H9 (cell line): Measurements from ENCODE around the gene VSX1. TPM values are rescaled to one million over a fixed set of nuclear protein-coding genes. Genes with fewer than 3 reads are reported as not detected.

Experiments
- DNase-seq: peaks from one replicate; pipeline ENCODE4 v3.0.0-alpha.2; 2017
- H2AFZ ChIP-seq: one replicate; pipeline ENCODE4 v1.6.1; 2013; ENCODE audit warnings: mild to moderate bottlenecking, low read length, control low read depth, moderate library complexity
- H2AK5ac ChIP-seq: 2 replicates; pipeline ENCODE4 v1.6.1; 2013; ENCODE audit warnings: low read length, control low read depth, mixed read lengths; ENCODE audit not compliant: insufficient read length
- H2BK120ac ChIP-seq: one replicate; pipeline ENCODE4 v1.6.1; 2013; ENCODE audit warnings: low read depth, mild to moderate bottlenecking, low read length, control low read depth, inconsistent platforms; ENCODE audit not compliant: poor library complexity, severe bottlenecking
- H2BK12ac ChIP-seq: 2 replicates; pipeline ENCODE4 v1.6.1; 2013; ENCODE audit warnings: low read length, control low read depth, mixed read lengths, low read depth; ENCODE audit not compliant: insufficient read length
- H2BK15ac ChIP-seq: 2 replicates; pipeline ENCODE4 v1.6.1; 2013; ENCODE audit warnings: low read depth, low read length, control low read depth
- H2BK20ac ChIP-seq: one replicate; pipeline ENCODE4 v1.6.1; 2013; ENCODE audit warnings: low read depth, mild to moderate bottlenecking, low read length, control low read depth, inconsistent platforms; ENCODE audit not compliant: poor library complexity, severe bottlenecking
- H2BK5ac ChIP-seq: 2 replicates; pipeline ENCODE4 v1.6.1; 2013; ENCODE audit warnings: low read length, control low read depth, mixed read lengths; ENCODE audit not compliant: insufficient read length
- H3K14ac ChIP-seq: 2 replicates; pipeline ENCODE4 v1.6.1; 2013; ENCODE audit warnings: low read length, control low read depth; ENCODE audit not compliant: insufficient read depth
- H3K18ac ChIP-seq: 2 replicates; pipeline ENCODE4 v1.6.1; 2013; ENCODE audit warnings: low read depth, mild to moderate bottlenecking, mixed read lengths, low read length, control low read depth; ENCODE audit not compliant: insufficient read length
- H3K23ac ChIP-seq: 2 replicates; pipeline ENCODE4 v1.6.1; 2013; ENCODE audit warnings: low read length, control low read depth, mixed read lengths, low read depth; ENCODE audit not compliant: insufficient read length
- H3K23me2 ChIP-seq: 2 replicates; pipeline ENCODE4 v1.6.1; 2013; ENCODE audit warnings: low read depth, mild to moderate bottlenecking, mixed read lengths, low read length, control low read depth; ENCODE audit not compliant: insufficient read length, poor library complexity, severe bottlenecking
- H3K27ac ChIP-seq: 2 replicates; pipeline ENCODE4 v1.5.1; 2013; ENCODE audit warnings: low read length, control low read depth, mixed read lengths, low read depth; ENCODE audit not compliant: insufficient read length
- H3K27me3 ChIP-seq: 2 replicates; pipeline ENCODE4 v1.6.1; 2013; ENCODE audit warnings: low read length, control low read depth, inconsistent platforms; ENCODE audit not compliant: insufficient read depth
- H3K4ac ChIP-seq: 2 replicates; pipeline ENCODE4 v1.6.1; 2013; ENCODE audit warnings: low read depth, mild to moderate bottlenecking, control low read depth, inconsistent platforms, low read length, moderate library complexity
- H3K4me1 ChIP-seq: 2 replicates; pipeline ENCODE4 v1.6.1; 2013; ENCODE audit warnings: low read length, control low read depth, inconsistent platforms; ENCODE audit not compliant: insufficient read depth
- H3K4me2 ChIP-seq: 2 replicates; pipeline ENCODE4 v1.6.1; 2013; ENCODE audit warnings: low read length, control low read depth, mixed read lengths; ENCODE audit not compliant: insufficient read length, insufficient read depth
- H3K56ac ChIP-seq: 2 replicates; pipeline ENCODE4 v1.6.1; 2013; ENCODE audit warnings: low read depth, mild to moderate bottlenecking, mixed read lengths, low read length, control low read depth; ENCODE audit not compliant: insufficient read length
- H3K79me1 ChIP-seq: 2 replicates; pipeline ENCODE4 v1.6.1; 2013; ENCODE audit warnings: low read depth, mild to moderate bottlenecking, moderate library complexity, low read length, control low read depth, inconsistent platforms; ENCODE audit not compliant: insufficient read depth, poor library complexity, severe bottlenecking
- H3K79me2 ChIP-seq: 2 replicates; pipeline ENCODE4 v1.6.1; 2013; ENCODE audit warnings: low read length, control low read depth, inconsistent platforms; ENCODE audit not compliant: insufficient read depth
- H3K9ac ChIP-seq: 2 replicates; pipeline ENCODE4 v1.6.1; 2013; ENCODE audit warnings: low read length, control low read depth, mixed read lengths; ENCODE audit not compliant: insufficient read length; ENCODE audit errors: extremely low read depth
- H3K9me3 ChIP-seq: one replicate; pipeline ENCODE4 v1.6.1; 2013; ENCODE audit warnings: low read depth, low read length, inconsistent platforms; ENCODE audit not compliant: control insufficient read depth
- H3T11ph ChIP-seq: one replicate; pipeline ENCODE4 v1.6.1; 2013; ENCODE audit warnings: mild to moderate bottlenecking, low read length, control low read depth, inconsistent platforms
- H4K20me1 ChIP-seq: one replicate; pipeline ENCODE4 v1.6.1; 2013; ENCODE audit not compliant: control insufficient read depth, insufficient read length, insufficient read depth
- H4K5ac ChIP-seq: 2 replicates; pipeline ENCODE4 v1.6.1; 2013; ENCODE audit warnings: low read depth, mild to moderate bottlenecking, mixed read lengths, low read length, control low read depth; ENCODE audit not compliant: insufficient read length
- H4K8ac ChIP-seq: replicated peaks from 2 replicates; pipeline ENCODE4 v1.6.1; 2013; ENCODE audit warnings: low read length, control low read depth, mixed read lengths, low read depth; ENCODE audit not compliant: insufficient read length
- H4K91ac ChIP-seq: 2 replicates; pipeline ENCODE4 v1.6.1; 2013; ENCODE audit warnings: low read depth, mild to moderate bottlenecking, moderate library complexity, mixed read lengths, low read length, control low read depth; ENCODE audit not compliant: insufficient read length
- H3K27ac Mint-ChIP-seq, 3 experiments: 2 replicates in 2 of 3; 3 replicates in 1 of 3; pipeline ENCODE4 v1.8.0; 2020 to 2021; ENCODE audit warnings: mixed read lengths in 3 of 3, mild to moderate bottlenecking in 1 of 3, moderate library complexity in 1 of 3
- H3K27me3 Mint-ChIP-seq: 2 replicates; pipeline ENCODE4 v1.8.0; 2021; ENCODE audit warnings: low read depth, mild to moderate bottlenecking, moderate library complexity, mixed read lengths
- H3K36me3 Mint-ChIP-seq, 3 experiments: 2 replicates in 2 of 3; 3 replicates in 1 of 3; pipeline ENCODE4 v1.8.0; 2020 to 2021; ENCODE audit warnings: low read depth in 3 of 3, mixed read lengths in 3 of 3; ENCODE audit not compliant: insufficient read depth in 1 of 3
- H3K4me1 Mint-ChIP-seq, 2 experiments: 2 replicates each; pipeline ENCODE4 v1.8.0; 2020; ENCODE audit warnings: mixed read lengths in 2 of 2
- H3K4me3 Mint-ChIP-seq, 2 experiments: 2 replicates in 1 of 2; 3 replicates in 1 of 2; pipeline ENCODE4 v1.8.0; 2020 to 2021; ENCODE audit warnings: mild to moderate bottlenecking in 2 of 2, mixed read lengths in 2 of 2, moderate library complexity in 1 of 2
- H3K9me3 Mint-ChIP-seq, 2 experiments: 2 replicates in 1 of 2; 3 replicates in 1 of 2; pipeline ENCODE4 v1.8.0; 2020; ENCODE audit warnings: mild to moderate bottlenecking in 2 of 2, mixed read lengths in 2 of 2, moderate library complexity in 1 of 2
- WGBS: extraction: QIAGEN DNeasy Blood & Tissue Kit; methylation state at CpG from one replicate; pipeline ENCODE4 v1.1.7; 2013; ENCODE audit warnings: missing lambda C conversion rate, low lambda C conversion rate, mixed read lengths; ENCODE audit not compliant: insufficient read length; ENCODE audit errors: extremely low coverage; 5-methylcytosine and 5-hydroxymethylcytosine counted together
- total RNA-seq: library from RNA; stranded (reverse); gene quantifications from 2 replicates; pipeline ENCODE4 v1.2.1, GENCODE V29; 2021
- TF ChIP-seq, protein P1 (sequence below): fragments of 200-600 bp; sonication (generic); conservative IDR thresholded peaks from 3 replicates; pipeline ENCODE4 v1.8.0; 2021; ENCODE audit warnings: antibody characterized with exemption, mild to moderate bottlenecking

VSX1 gene
- total RNA-seq, 1 experiment from 2014 or later: not detected

DNA sequence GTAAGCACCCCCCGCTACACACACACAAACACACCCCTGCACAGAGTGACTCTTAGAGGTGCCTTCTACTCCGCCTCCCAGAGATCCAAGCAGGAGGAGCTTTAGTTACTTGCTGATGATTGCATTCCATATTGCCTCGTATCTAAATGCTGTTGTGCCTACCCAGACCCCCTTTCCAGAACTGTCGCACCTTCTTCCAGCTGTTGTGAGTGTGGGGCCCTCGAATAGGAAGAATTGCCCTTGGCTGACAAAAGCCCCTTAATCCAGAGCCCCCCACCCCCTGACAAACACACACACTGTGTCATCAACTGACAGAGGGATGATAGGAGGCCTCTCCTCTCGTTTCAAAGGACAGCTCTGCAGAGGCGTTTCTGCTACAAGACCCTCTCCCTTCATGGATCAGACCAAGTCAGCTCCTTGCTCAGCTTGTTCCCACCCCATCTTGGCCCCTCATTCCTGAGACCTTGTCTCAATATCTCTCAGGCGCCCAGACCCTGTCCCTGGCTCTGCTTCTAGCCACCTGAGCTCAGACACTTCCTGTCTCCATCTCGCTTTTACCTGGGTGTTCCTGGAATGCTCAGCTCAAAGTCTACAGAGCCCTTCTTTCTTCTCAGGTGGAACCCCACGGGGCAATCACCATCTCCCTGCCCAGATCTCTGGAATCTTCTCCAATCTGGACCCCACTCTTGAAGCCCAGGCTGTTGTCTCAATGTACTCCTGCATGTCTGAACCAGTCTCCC lies 4.0 kb upstream of the VSX1 start:
- no peak overlapping the region for H4K91ac ChIP-seq
- H2BK12ac ChIP-seq: no peak overlapping the region
- H3K27me3 Mint-ChIP-seq: peaks cover 91% of the 10 kb centered on the region
- H3K4ac ChIP-seq: no peak overlapping the region
- H3K27me3 ChIP-seq: peaks cover 52% of the 10 kb centered on the region
- H3K4me1 ChIP-seq: no peaks in the 10 kb centered on the region
- TF ChIP-seq, protein P1, sequence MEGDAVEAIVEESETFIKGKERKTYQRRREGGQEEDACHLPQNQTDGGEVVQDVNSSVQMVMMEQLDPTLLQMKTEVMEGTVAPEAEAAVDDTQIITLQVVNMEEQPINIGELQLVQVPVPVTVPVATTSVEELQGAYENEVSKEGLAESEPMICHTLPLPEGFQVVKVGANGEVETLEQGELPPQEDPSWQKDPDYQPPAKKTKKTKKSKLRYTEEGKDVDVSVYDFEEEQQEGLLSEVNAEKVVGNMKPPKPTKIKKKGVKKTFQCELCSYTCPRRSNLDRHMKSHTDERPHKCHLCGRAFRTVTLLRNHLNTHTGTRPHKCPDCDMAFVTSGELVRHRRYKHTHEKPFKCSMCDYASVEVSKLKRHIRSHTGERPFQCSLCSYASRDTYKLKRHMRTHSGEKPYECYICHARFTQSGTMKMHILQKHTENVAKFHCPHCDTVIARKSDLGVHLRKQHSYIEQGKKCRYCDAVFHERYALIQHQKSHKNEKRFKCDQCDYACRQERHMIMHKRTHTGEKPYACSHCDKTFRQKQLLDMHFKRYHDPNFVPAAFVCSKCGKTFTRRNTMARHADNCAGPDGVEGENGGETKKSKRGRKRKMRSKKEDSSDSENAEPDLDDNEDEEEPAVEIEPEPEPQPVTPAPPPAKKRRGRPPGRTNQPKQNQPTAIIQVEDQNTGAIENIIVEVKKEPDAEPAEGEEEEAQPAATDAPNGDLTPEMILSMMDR: no peak
- H4K20me1 ChIP-seq: no peaks in the 10 kb centered on the region
- H3K4me3 Mint-ChIP-seq: peak overlapping the region in 1 of 2 experiments; percentile 66; a peak in 2 of 5 replicates
- no peak overlapping the region for H2AFZ ChIP-seq
- no peaks in the 10 kb centered on the region for H3K9me3 ChIP-seq
- no peak overlapping the region for H2BK15ac ChIP-seq
- H3K14ac ChIP-seq: no peak overlapping the region
- H2AK5ac ChIP-seq: no peak overlapping the region
- H3K27ac Mint-ChIP-seq: no peak overlapping the region
- H4K8ac ChIP-seq: no peak overlapping the region
- no peak overlapping the region for H2BK120ac ChIP-seq
- H3K9me3 Mint-ChIP-seq: peaks cover 2 to 8% of the 10 kb centered on the region in 2 experiments; a peak in 2 of 5 replicates
- H2BK20ac ChIP-seq: no peak overlapping the region
- no peak overlapping the region for H3K4me2 ChIP-seq
- no peak overlapping the region for H3K27ac ChIP-seq
- no peak overlapping the region for H3K56ac ChIP-seq
- DNase-seq: peak; percentile 14
- no peak overlapping the region for H2BK5ac ChIP-seq
- no peak overlapping the region for H3K23ac ChIP-seq
- no peaks in the 10 kb centered on the region for H3K79me1 ChIP-seq
- H3K23me2 ChIP-seq: peaks cover 14% of the 10 kb centered on the region
- no peaks in the 10 kb centered on the region; a peak in 1 of 7 replicates for H3K36me3 Mint-ChIP-seq
- no peak overlapping the region for H4K5ac ChIP-seq
- H3K18ac ChIP-seq: no peak overlapping the region
- no peak overlapping the region for H3T11ph ChIP-seq
- H3K79me2 ChIP-seq: no peaks in the 10 kb centered on the region
- H3K9ac ChIP-seq: no peak overlapping the region
- H3K4me1 Mint-ChIP-seq: peaks cover 24 to 25% of the 10 kb centered on the region in 2 experiments
- WGBS: no CpG with 5 or more reads among the region's 10 CpGs
